Esophagus squamous epithelium (tissue), 5 donors: ENCODE data around the gene NRF1. TPM values are rescaled to one million over a fixed set of nuclear protein-coding genes. Genes with fewer than 3 reads are reported as not detected.

Experiments used
- DNase-seq: peaks from one replicate; lab custom pipeline; 2025; lab: John Stamatoyannopoulos, UW
- H3K27ac ChIP-seq, 4 donors: fragments of 200-600 bp; sonication (generic); one replicate each; pipeline ENCODE4 v1.5.1; 2016 to 2019; ENCODE audit warnings: mild to moderate bottlenecking in 1 of 4
- H3K27me3 ChIP-seq, 4 donors: fragments of 200-600 bp; sonication (generic); 1 replicate in 3 of 4; 2 replicates in 1 of 4; pipeline versions ENCODE4 v1.5.1 to v1.6.0; 2017 to 2021; ENCODE audit warnings: antibody characterized with exemption in 1 of 4
- H3K36me3 ChIP-seq, 3 donors: fragments of 200-600 bp; sonication (generic); one replicate each; pipeline ENCODE4 v1.5.1; 2016 to 2019
- H3K4me1 ChIP-seq, 3 donors: fragments of 200-600 bp; sonication (generic); one replicate each; pipeline ENCODE4 v1.5.1; 2017 to 2019
- H3K4me3 ChIP-seq, 4 donors: fragments of 200-600 bp; sonication (generic); 1 replicate in 3 of 4; 2 replicates in 1 of 4; pipeline ENCODE4 v1.5.1; 2016 to 2019; ENCODE audit warnings: mild to moderate bottlenecking in 2 of 4, moderate library complexity in 1 of 4
- H3K9me3 ChIP-seq, 3 donors: fragments of 200-600 bp; sonication (generic); one replicate each; pipeline ENCODE4 v1.5.1; 2016 to 2019
- CTCF ChIP-seq, 6 experiments: fragments of 450-650 bp in 4 of 6; fragments of 200-600 bp in 2 of 6; sonication (generic) in 2 of 6; IDR thresholded peaks; one replicate each; pipeline ENCODE4 v1.5.1; 2016 to 2019; ENCODE audit warnings: antibody characterized with exemption in 6 of 6, mild to moderate bottlenecking in 4 of 6, moderate library complexity in 4 of 6
- POLR2A ChIP-seq, 4 donors: fragments of 450-650 bp; IDR thresholded peaks; one replicate each; pipeline ENCODE4 v1.6.1; 2017; ENCODE audit warnings: antibody characterized with exemption in 4 of 4, mild to moderate bottlenecking in 4 of 4, moderate library complexity in 3 of 4
- WGBS, 2 donors: methylation state at CpG; one replicate each; pipeline ENCODE4 v1.1.5; 2018; 5-methylcytosine and 5-hydroxymethylcytosine counted together
- intact Hi-C: fragments of 100-400 bp; cut with DNase I; formaldehyde crosslinking; loops from one replicate; pipeline ENCODE4 v1.15.0; 2022
- total RNA-seq, 4 donors: library from RNA; depleted of rRNA; stranded (reverse); fragments of >200 nt; gene quantifications; one replicate each; pipeline ENCODE4 v1.1.0, GENCODE V29; 2016
- donor health status: DM: yes; HTN: yes; CAD: no.

Gene NRF1
- total RNA-seq, 4 donors from 2014 or later, result 10.0 to 18.3 (median 13.3) TPM

- peaks cover 0 to 60% (median 4%) of the 10 kb centered on the region in 3 donors for H3K36me3 ChIP-seq
- 33% methylated on average over 1 of the region's 1 CpG; no CpG with 5 or more reads in 1 of the 2 donors for WGBS, 2 donors
- H3K4me1 ChIP-seq, result peaks cover 0 to 4% (median 0%) of the 10 kb centered on the region in 3 donors
- no peaks in the 10 kb centered on the region for H3K27me3 ChIP-seq
- no peak overlapping the region for H3K27ac ChIP-seq
- H3K9me3 ChIP-seq, result no peaks in the 10 kb centered on the region
- intact Hi-C loops, result no loop called here
- no peak for TF ChIP-seq POLR2A (IDR thresholded peaks at IDR 0.05)
- DNase-seq, result no peak
- no peak overlapping the region for H3K4me3 ChIP-seq
These were observed 140.4 kb downstream of the NRF1 start for GRCh38 chr7:129751916-129752315.

GRCh38 chr7:129752760-129753159, 141.2 kb downstream of the NRF1 start:
- no peak for DNase-seq
- WGBS, 2 donors, result 88 to 94% methylated on average over 6 of the region's 6 CpGs
- TF ChIP-seq POLR2A (IDR thresholded peaks at IDR 0.05), result no peak
- no peak for TF ChIP-seq CTCF (IDR thresholded peaks at IDR 0.05)
- H3K9me3 ChIP-seq, result no peaks in the 10 kb centered on the region
- no peaks in the 10 kb centered on the region for H3K27me3 ChIP-seq
- intact Hi-C loops, result no loop called here
- H3K36me3 ChIP-seq, result peaks cover 0 to 59% (median 4%) of the 10 kb centered on the region in 3 donors
- peaks cover 0 to 4% (median 0%) of the 10 kb centered on the region in 3 donors for H3K4me1 ChIP-seq
- no peak overlapping the region for H3K4me3 ChIP-seq
- no peak overlapping the region for H3K27ac ChIP-seq

- intact Hi-C loops, result no loop called here
- Histone ChIP-seq H3K36me3 (peaks cover 0 to 53% (median 4%) of the 10 kb centered on the region in 3 donors), H3K9me3 (no peaks in the 10 kb centered on the region), H3K27ac (no peak overlapping the region), H3K4me1 (peaks cover 0 to 4% (median 0%) of the 10 kb centered on the region in 3 donors), H3K27me3 (no peaks in the 10 kb centered on the region), H3K4me3 (no peak overlapping the region)
- WGBS, 2 donors, result 95 to 96% methylated on average over 2 of the region's 2 CpGs
- no peak for DNase-seq
- TF ChIP-seq POLR2A (IDR thresholded peaks at IDR 0.05) (no peak), CTCF (IDR thresholded peaks at IDR 0.05) (no peak)
These were observed 142.9 kb downstream of the NRF1 start for GRCh38 chr7:129754406-129754805.

GRCh38 chr7:129757991-129758390, 146.5 kb downstream of the NRF1 start:
- Histone ChIP-seq H3K27me3 (no peaks in the 10 kb centered on the region), H3K4me1 (no peaks in the 10 kb centered on the region), H3K27ac (no peak overlapping the region), H3K36me3 (peaks cover 0 to 36% (median 4%) of the 10 kb centered on the region in 3 donors), H3K4me3 (no peak overlapping the region), H3K9me3 (no peaks in the 10 kb centered on the region)
- intact Hi-C loops, result no loop called here
- no peak for TF ChIP-seq CTCF (IDR thresholded peaks at IDR 0.05)
- TF ChIP-seq POLR2A (IDR thresholded peaks at IDR 0.05), result no peak
- 86 to 89% methylated on average over 4 of the region's 5 CpGs for WGBS, 2 donors
- no peak for DNase-seq

GRCh38 chr7:129762387-129762969, 151.0 kb downstream of the NRF1 start:
- WGBS, 2 donors, result 93 to 100% methylated on average over 5 to 14 of the region's 52 CpGs

More at GRCh38 chr7:129762387-129762969, 151.0 kb downstream of the NRF1 start:
- Histone ChIP-seq H3K27me3 (no peaks in the 10 kb centered on the region), H3K9me3 (no peaks in the 10 kb centered on the region), H3K4me1 (no peaks in the 10 kb centered on the region), H3K36me3 (peaks cover 0 to 1% (median 0%) of the 10 kb centered on the region in 3 donors), H3K4me3 (no peak overlapping the region), H3K27ac (no peak overlapping the region)
- DNase-seq, result no peak
- intact Hi-C loops, result no loop called here
- TF ChIP-seq POLR2A (IDR thresholded peaks at IDR 0.05) (no peak), CTCF (IDR thresholded peaks at IDR 0.05) (no peak)
